ENCODE results near the gene WDFY1.
A peak's percentile ranks its signal among the peaks of the same experiment; 100 is the strongest.

Gene WDFY1

GRCh38 chr2:223944703-223945531, at the start of gene WDFY1:
Gene WDFY1 (minus strand): TSS chr2:223945335. CDS start chr2:223945284, 51 bp downstream.
- DNase-seq: peak; percentile 82

GRCh38 chr2:223994562-223995162, 49.5 kb upstream of the WDFY1 start:
- no peak for DNase-seq

- peak; percentile 52 for DNase-seq
Observed at GRCh38 chr2:223993634-223994232, 48.6 kb upstream of the WDFY1 start.

- no peak for DNase-seq
Observed at GRCh38 chr2:223991611-223992010, 46.5 kb upstream of the WDFY1 start.

GRCh38 chr2:223989856-223990232, 44.7 kb upstream of the WDFY1 start:
- DNase-seq: no peak

GRCh38 chr2:223989206-223989855, 44.2 kb upstream of the WDFY1 start:
- no peak for DNase-seq

- no peak for DNase-seq
Observed at GRCh38 chr2:223981241-223981640, 36.1 kb upstream of the WDFY1 start.

GRCh38 chr2:223980803-223981202, 35.7 kb upstream of the WDFY1 start:
- DNase-seq: no peak

GRCh38 chr2:223980397-223980735, 35.2 kb upstream of the WDFY1 start:
- no peak for DNase-seq

- no peak for DNase-seq
Observed at GRCh38 chr2:223979730-223980396, 34.7 kb upstream of the WDFY1 start.

GRCh38 chr2:223978451-223978850, 33.3 kb upstream of the WDFY1 start:
- DNase-seq: no peak

- DNase-seq: no peak
Observed at GRCh38 chr2:223976635-223977226, 31.6 kb upstream of the WDFY1 start.

GRCh38 chr2:223973606-223974005, 28.5 kb upstream of the WDFY1 start:
- DNase-seq: no peak

GRCh38 chr2:223972656-223973102, 27.5 kb upstream of the WDFY1 start:
- no peak for DNase-seq

GRCh38 chr2:223971731-223972130, 26.6 kb upstream of the WDFY1 start:
- DNase-seq: no peak

GRCh38 chr2:223970343-223971128, 25.4 kb upstream of the WDFY1 start:
- no peak for DNase-seq

GRCh38 chr2:223969856-223970255, 24.7 kb upstream of the WDFY1 start:
- no peak for DNase-seq

- DNase-seq: no peak
Observed at GRCh38 chr2:223969315-223969714, 24.2 kb upstream of the WDFY1 start.

- no peak for DNase-seq
Observed at GRCh38 chr2:223967981-223968380, 22.8 kb upstream of the WDFY1 start.

- no peak for DNase-seq
Observed at GRCh38 chr2:223959688-223960087, 14.6 kb upstream of the WDFY1 start.

- peak; percentile 96 for DNase-seq
Observed at GRCh38 chr2:223957092-223957851, 12.1 kb upstream of the WDFY1 start, which contains the start of gene MRPL44. Gene MRPL44 (plus strand): TSS chr2:223957463. CDS start chr2:223957473, 10 bp downstream.
